NB4 (cell line): Measurements from ENCODE around the gene RHO.

Experiments
- MYC ChIP-seq: IDR thresholded peaks from 2 replicates; pipeline ENCODE4 v1.6.1; 2011; ENCODE audit warnings: low read depth, low read length
- POLR2A ChIP-seq: IDR thresholded peaks from 2 replicates; pipeline ENCODE4 v1.6.1; 2011; ENCODE audit warnings: mild to moderate bottlenecking; ENCODE audit not compliant: insufficient read length; ENCODE audit errors: extremely low read depth
- TF ChIP-seq, protein P1 (sequence below): IDR thresholded peaks from one replicate; pipeline ENCODE4 v1.5.1; 2012; ENCODE audit warnings: low read depth, low read length
- TF ChIP-seq, protein P2 (sequence below): IDR thresholded peaks from 2 replicates; pipeline ENCODE4 v1.6.1; 2011; ENCODE audit warnings: low read depth, low read length

DNA sequence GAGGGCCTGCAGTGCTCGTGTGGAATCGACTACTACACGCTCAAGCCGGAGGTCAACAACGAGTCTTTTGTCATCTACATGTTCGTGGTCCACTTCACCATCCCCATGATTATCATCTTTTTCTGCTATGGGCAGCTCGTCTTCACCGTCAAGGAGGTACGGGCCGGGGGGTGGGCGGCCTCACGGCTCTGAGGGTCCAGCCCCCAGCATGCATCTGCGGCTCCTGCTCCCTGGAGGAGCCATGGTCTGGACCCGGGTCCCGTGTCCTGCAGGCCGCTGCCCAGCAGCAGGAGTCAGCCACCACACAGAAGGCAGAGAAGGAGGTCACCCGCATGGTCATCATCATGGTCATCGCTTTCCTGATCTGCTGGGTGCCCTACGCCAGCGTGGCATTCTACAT, 3.8 kb downstream of the RHO start:
- no peak for TF ChIP-seq POLR2A
- TF ChIP-seq, protein P1, sequence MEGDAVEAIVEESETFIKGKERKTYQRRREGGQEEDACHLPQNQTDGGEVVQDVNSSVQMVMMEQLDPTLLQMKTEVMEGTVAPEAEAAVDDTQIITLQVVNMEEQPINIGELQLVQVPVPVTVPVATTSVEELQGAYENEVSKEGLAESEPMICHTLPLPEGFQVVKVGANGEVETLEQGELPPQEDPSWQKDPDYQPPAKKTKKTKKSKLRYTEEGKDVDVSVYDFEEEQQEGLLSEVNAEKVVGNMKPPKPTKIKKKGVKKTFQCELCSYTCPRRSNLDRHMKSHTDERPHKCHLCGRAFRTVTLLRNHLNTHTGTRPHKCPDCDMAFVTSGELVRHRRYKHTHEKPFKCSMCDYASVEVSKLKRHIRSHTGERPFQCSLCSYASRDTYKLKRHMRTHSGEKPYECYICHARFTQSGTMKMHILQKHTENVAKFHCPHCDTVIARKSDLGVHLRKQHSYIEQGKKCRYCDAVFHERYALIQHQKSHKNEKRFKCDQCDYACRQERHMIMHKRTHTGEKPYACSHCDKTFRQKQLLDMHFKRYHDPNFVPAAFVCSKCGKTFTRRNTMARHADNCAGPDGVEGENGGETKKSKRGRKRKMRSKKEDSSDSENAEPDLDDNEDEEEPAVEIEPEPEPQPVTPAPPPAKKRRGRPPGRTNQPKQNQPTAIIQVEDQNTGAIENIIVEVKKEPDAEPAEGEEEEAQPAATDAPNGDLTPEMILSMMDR, result no peak
- TF ChIP-seq, protein P2, sequence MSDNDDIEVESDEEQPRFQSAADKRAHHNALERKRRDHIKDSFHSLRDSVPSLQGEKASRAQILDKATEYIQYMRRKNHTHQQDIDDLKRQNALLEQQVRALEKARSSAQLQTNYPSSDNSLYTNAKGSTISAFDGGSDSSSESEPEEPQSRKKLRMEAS, result no peak
- TF ChIP-seq MYC, result no peak
